ENCODE results near the gene POLD4. TPM values are rescaled to one million over a fixed set of nuclear protein-coding genes. Genes with fewer than 3 reads are reported as not detected.

POLD4 gene
- total and polyA plus RNA-seq, 12 donors: 13.0 to 166 (median 95.6) TPM

DNA sequence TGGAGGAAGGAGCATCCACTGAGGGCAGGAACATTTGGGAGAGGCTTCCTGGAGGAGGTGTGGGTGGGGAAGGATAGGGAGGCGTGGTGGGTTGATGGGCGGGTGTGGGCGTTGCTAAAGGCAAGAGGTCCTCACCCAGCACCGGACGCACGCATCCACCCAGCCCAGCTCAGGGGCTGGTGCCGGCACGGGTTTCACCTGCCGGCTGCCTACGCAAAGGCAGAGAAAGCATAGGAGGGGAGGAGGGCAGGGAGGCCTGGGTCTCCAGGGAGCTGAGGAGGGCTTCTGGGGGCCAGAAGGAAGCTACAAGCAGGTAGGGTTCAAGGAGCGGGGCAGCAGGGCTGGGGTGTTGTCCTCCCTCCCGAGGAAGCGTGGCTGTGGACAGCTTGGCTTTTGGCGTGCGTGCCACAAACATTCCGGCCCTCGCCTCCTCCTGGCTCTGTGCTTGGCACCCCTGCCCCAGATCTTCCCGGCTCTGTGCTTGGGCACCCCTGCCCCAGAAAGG lies 42.2 kb downstream of the POLD4 start:
- intact Hi-C loops (cut with DNase I): loop anchor here in 1 of 2 donors (10.0 kb wide), 1 partner anchor 226 kb away; no protein-coding TSS in a partner anchor
- DNase-seq: peak in 2 of 7 donors; percentile 9 to 36
- Histone ChIP-seq H3K4me3 (no peak overlapping the region), H3K27me3 (no peaks in the 10 kb centered on the region), H3K9me3 (replicated peaks in 1 of 3) (no peaks in the 10 kb centered on the region), H3K27ac (no peak overlapping the region), H3K36me3 (replicated peaks in 1 of 2) (peaks cover 0 to 20% of the 10 kb centered on the region in 2 donors), H3K4me1 (replicated peaks in 1 of 2) (no peaks in the 10 kb centered on the region)
- 86 to 93% (median 88%) methylated on average over 18 of the region's 18 CpGs for WGBS, 4 donors
- TF ChIP-seq POLR2A (IDR thresholded peaks at IDR 0.05): no peak
- TF ChIP-seq CTCF (IDR thresholded peaks at IDR 0.05): no peak

DNA sequence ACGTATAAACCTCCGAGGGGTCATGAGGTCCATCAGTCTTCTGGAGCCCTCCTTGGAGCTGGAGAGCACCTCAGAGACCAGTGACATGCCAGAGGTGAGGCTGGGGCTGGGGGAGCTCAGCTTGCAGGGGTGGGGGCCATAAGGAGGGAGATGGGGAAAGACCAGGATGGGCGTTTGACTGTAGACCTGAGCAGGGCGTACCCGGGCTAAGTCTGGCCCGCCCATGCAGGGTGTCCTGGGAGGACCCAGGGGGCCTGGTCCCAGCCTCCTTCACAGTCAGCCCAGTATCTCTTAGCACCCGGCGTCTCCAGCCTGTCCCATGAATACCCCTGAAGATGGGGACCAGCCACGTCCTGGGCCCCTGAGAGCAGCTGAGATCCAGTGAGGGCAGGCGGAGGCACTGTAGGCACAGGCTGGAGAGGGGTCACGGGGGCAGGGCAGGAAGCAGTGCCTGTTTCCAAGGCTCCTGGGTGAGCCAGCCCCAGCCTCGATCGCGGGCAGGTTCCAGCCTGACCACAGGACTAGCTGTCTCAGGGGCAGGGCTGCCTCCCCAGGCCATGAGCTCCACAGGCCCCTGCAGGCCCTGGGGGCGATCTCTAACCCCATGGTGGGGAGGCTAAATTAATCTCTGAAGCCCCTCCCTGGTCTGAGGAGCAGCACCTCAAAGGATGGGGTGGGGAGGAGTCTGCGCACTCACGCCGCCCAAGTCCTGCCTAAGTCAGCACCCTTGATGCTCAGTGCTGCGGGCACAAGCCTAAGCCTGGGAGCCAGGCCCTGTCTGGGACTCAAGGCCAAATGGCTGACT lies 42.9 kb downstream of the POLD4 start:
- 90 to 96% (median 94%) methylated on average over 15 to 19 of the region's 19 CpGs for WGBS, 4 donors
- Histone ChIP-seq H3K9me3 (replicated peaks in 1 of 3) (no peaks in the 10 kb centered on the region), H3K36me3 (replicated peaks in 1 of 2) (peaks cover 0 to 20% of the 10 kb centered on the region in 2 donors), H3K4me3 (no peak overlapping the region), H3K27me3 (no peaks in the 10 kb centered on the region), H3K27ac (no peak overlapping the region), H3K4me1 (replicated peaks in 1 of 2) (no peaks in the 10 kb centered on the region)
- TF ChIP-seq POLR2A (IDR thresholded peaks at IDR 0.05) (no peak), CTCF (IDR thresholded peaks at IDR 0.05) (no peak)
- peak in 1 of 7 donors; percentile 44 for DNase-seq
- intact Hi-C loops (cut with DNase I): loop anchor here in 1 of 2 donors (10.0 kb wide), 1 partner anchor 226 kb away; no protein-coding TSS in a partner anchor

GRCh38 chr11:67309661-67310061 lies 43.7 kb downstream of the POLD4 start:
- 93 to 95% (median 94%) methylated on average over 10 to 14 of the region's 14 CpGs for WGBS, 4 donors
- H3K4me1 ChIP-seq (replicated peaks in 1 of 2): peaks cover 0 to 1% of the 10 kb centered on the region in 2 donors
- H3K4me3 ChIP-seq: no peak overlapping the region
- H3K36me3 ChIP-seq (replicated peaks in 1 of 2): peaks cover 0 to 20% of the 10 kb centered on the region in 2 donors
- H3K9me3 ChIP-seq (replicated peaks in 1 of 3): no peaks in the 10 kb centered on the region
- TF ChIP-seq POLR2A (IDR thresholded peaks at IDR 0.05): no peak
- TF ChIP-seq CTCF (IDR thresholded peaks at IDR 0.05): no peak
- peak in 1 of 7 donors; percentile 40 for DNase-seq
- intact Hi-C loops (cut with DNase I): loop anchor here in 1 of 2 donors (10.0 kb wide), 1 partner anchor 225 kb away; no protein-coding TSS in a partner anchor
- no peak overlapping the region for H3K27ac ChIP-seq
- H3K27me3 ChIP-seq: no peaks in the 10 kb centered on the region

- Histone ChIP-seq H3K27ac (no peak overlapping the region), H3K4me3 (no peak overlapping the region), H3K4me1 (replicated peaks in 1 of 2) (peaks cover 3 to 6% of the 10 kb centered on the region in 2 donors), H3K9me3 (replicated peaks in 1 of 3) (no peaks in the 10 kb centered on the region), H3K36me3 (replicated peaks in 1 of 2) (peaks cover 0 to 20% of the 10 kb centered on the region in 2 donors), H3K27me3 (no peaks in the 10 kb centered on the region)
- WGBS, 4 donors: 87 to 100% (median 99%) methylated on average over 3 to 11 of the region's 11 CpGs
- TF ChIP-seq POLR2A (IDR thresholded peaks at IDR 0.05): no peak
- no peak for TF ChIP-seq CTCF (IDR thresholded peaks at IDR 0.05)
- DNase-seq: peak in 1 of 7 donors; percentile 36
- intact Hi-C loops (cut with DNase I): no loop called here
Observed at GRCh38 chr11:67309166-67309565, 44.2 kb downstream of the POLD4 start.
